GM18873 (cell line): Measurements from ENCODE around the gene TTC28.
"Not testable (repeated sequence)": the region's sequence is repeated elsewhere in the genome, so short reads cannot be mapped to it uniquely, and the experiment has no call there.

ENCODE experiments used
- ATAC-seq: cut with Tn5 transposase; IDR thresholded peaks from one replicate; pipeline ENCODE4 v1.9.1; 2021; ENCODE audit warnings: mild to moderate bottlenecking, moderate library complexity, moderate number of reproducible peaks; ENCODE audit not compliant: unreplicated experiment, low FRiP score

The TTC28 gene

DNA sequence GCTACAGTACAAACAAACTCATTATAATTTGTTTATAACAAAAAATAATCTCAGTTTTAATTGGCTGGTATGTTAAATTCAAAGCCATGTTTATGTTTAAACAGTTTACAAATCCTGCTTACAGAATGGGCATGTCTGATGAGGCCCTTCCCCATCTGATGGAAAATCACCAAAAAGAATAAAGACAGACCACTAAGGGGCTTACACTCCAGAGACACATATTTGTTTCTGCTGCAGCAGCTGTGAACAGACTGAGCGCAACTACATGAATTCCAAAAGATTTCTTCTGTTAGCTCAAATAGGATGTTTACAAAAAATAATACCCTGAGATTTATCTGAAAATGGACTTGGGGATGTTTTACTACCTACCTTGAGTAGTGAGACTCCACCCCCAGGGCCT is 585.9 kb downstream of the TTC28 start:
- no peak for ATAC-seq

DNA sequence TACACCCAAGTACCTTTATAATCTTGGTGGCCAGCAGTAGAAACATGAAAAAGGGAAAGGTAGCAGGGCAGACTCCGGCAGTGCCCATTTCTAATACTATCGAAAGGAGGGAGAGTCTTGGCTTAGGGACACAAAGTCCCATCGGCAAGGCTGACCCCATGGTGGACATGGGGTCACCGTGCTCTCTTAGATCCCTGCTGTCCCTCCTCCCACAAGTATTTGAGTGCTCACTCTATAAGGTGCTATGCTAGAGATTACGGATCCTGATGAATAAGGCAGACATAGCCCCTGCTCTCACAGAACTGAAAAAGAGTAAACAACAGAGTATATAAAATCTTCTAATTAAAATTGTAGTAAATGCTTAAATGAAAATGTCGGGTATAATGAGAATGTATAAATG is 588.2 kb downstream of the TTC28 start:
- ATAC-seq: no peak

GRCh38 chr22:28089541-28089940 is 590.1 kb downstream of the TTC28 start:
- not testable (repeated sequence) for ATAC-seq

GRCh38 chr22:28077166-28077565 is 602.5 kb downstream of the TTC28 start:
- ATAC-seq: no peak

- no peak for ATAC-seq
Observed at GRCh38 chr22:28075358-28075981, 604.2 kb downstream of the TTC28 start.

DNA sequence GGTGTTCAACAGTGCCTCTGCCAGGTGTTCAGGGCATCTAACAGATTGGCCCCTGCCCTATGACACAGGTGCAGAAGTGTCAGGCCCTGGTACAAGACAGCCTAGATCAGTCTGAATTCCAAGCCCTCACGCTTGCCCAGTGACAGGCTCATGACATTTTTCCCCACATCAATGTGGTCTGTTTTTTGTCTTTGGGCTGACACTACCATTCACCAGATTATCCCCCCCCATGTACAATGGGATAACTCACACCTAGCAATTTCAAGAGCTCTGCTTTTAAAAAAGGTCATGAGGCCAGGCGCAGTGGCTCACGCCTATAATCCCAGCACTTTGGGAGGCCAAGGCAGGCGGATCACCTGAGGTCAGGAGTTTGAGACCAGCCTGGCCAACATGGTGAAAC is 605.1 kb downstream of the TTC28 start:
- no peak for ATAC-seq

GRCh38 chr22:28072066-28072465 is 607.6 kb downstream of the TTC28 start:
- no peak for ATAC-seq

DNA sequence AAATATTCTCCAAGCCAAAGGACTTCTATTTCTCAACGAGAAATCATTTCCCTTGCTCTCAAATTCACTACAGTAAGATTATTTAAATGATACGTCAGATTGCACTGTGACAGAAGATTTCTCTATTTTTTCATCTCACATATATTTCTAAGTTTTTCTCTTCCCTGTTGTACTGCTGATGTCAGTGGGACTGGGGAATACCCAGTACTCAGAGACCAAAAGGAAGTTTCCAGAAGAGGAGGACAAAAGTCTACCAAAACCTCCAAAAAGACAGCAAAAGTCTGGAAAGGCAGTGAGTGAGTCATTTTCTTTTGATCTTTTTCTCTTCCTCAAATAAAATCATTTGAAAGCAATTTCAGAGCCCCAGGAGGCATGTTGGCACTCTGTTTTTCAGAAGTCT is 610.8 kb downstream of the TTC28 start:
- ATAC-seq: no peak

GRCh38 chr22:28064920-28065319 is 614.7 kb downstream of the TTC28 start:
- ATAC-seq: no peak

DNA sequence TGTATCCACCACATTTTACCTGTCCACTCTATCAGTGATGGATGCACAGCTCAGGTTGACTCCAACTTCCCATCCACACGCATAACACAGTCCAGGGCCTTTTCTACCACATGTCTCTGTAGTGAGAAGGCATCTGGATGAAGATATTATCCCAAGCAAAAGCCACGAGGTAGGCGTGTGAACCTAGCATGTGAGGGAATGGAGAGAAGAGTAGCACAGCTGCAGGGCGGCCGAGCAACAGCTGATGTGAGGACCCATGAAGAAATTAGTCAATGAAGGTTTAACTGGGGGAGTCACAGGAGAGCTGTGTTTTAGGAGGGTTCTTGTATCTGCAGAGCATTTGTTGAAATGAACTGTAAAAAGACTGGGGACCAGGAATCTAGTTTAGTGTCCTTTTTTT is 616.0 kb downstream of the TTC28 start:
- ATAC-seq: no peak

DNA sequence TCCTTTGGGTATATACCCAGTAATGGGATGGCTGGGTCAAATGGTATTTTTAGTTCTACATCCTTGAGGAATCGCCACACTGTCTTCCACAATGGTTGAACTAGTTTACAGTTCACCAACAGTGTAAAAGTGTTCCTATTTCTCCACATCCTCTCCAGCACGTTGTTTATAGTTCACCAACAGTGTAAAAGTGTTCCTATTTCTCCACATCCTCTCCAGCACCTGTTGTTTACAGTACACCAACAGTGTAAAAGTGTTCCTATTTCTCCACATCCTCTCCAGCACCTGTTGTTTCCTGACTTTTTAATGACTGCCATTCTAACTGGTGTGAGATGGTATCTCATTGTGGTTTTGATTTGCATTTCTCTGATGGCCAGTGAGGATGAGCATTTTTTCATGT is 619.0 kb downstream of the TTC28 start:
- not testable (repeated sequence) for ATAC-seq

DNA sequence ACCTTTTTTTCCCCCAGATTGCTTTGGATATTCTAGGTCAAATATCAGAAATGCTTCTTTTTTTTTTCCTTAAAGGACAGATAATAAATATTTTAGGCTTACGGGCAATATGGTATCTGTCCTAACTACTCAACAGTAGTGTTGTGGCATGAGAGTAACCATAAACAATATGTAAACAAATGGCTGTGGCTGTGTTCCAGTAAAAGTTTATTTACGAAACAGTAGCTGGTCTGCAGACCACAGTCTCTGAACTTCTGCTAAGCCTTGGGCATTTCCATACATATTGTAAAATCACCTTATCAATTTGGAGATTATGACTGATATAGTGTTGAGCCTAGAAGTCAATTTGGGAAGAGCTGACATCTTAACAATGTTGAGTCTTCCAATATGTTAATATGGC is 621.6 kb downstream of the TTC28 start:
- no peak for ATAC-seq

GRCh38 chr22:28054819-28055208 is 624.8 kb downstream of the TTC28 start:
- no peak for ATAC-seq

- ATAC-seq: no peak
Observed at GRCh38 chr22:28053896-28054818, 625.5 kb downstream of the TTC28 start.

DNA sequence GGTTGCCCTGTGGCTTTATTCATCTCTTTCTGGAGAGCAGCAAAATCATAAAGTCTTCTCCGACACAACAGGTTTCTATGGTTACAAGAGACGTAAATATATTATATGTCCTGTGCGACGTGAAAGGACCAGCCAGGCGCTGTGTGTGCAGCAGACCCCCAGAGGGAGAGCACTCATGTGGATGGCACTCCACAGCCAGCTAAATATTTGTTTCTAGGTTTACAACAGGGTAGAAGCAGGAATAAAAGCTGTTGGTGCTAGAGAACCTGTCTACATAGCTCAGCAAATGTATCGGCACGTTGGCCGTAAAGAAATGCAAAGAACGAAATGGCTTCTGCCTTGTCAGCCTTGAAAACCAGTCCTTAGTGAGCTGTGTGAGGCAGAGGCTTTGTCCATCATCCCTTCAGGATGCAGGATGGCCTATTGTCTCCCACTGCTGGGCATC is 626.8 kb downstream of the TTC28 start:
- no peak for ATAC-seq

- no peak for ATAC-seq
Observed at GRCh38 chr22:28051787-28052356, 627.8 kb downstream of the TTC28 start.

- no peak for ATAC-seq
Observed at GRCh38 chr22:28051091-28051786, 628.4 kb downstream of the TTC28 start.

- ATAC-seq: no peak
Observed at GRCh38 chr22:28048529-28048928, 631.1 kb downstream of the TTC28 start.

GRCh38 chr22:28047740-28048139 is 631.9 kb downstream of the TTC28 start:
- no peak for ATAC-seq

DNA sequence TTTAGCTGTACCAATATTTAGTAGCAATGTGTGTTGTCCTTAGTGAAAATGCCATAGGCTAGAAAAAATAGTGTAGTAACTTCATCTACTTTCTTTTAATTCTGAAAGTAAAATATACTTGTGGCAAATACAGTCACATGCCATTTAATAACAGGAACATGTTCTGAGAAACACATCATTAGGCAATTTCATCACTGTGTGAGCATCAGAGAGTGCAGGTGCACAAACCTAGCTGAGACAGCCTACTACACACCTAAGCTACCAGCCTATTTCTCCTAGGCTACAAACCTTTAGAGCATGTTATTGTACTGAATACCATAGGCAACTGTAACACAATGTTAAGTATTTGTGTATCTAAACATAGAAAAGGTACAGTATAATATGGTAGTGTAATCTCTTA is 633.5 kb downstream of the TTC28 start:
- no peak for ATAC-seq
